ENCODE data around the gene PEX14.
"Not testable (repeated sequence)": the region's sequence is repeated elsewhere in the genome, so short reads cannot be mapped to it uniquely, and the experiment has no call there.

The PEX14 gene

DNA sequence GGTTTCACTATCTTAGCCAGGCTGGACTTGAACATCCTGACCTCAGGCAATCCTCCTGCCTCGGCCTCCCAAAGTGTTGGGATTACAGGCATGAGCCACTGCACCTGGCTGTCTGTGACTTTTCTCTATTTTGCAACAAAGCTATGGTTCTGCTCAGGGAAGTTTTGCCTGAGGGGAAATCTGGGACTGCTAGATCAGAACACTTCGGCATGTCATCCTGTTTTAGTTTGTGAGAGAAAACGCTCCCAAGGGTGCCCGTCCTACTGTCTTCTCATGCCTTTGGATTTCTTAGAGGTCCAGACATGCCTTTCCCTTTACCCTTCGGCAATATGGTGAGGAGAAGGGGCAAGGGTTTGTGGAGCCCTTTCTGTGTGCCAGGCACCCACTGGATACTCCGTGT, 30.5 kb upstream of the PEX14 start:
- H3K27me3 Mint-ChIP-seq = no peaks in the 10 kb centered on the region
- H3K36me3 Mint-ChIP-seq = peaks cover 7% of the 10 kb centered on the region
- H3K27ac Mint-ChIP-seq = no peak overlapping the region
- no peaks in the 10 kb centered on the region for H3K9me3 Mint-ChIP-seq
- H3K4me1 Mint-ChIP-seq = no peaks in the 10 kb centered on the region
- no peak for ATAC-seq
- H3K4me3 Mint-ChIP-seq = no peak overlapping the region

DNA sequence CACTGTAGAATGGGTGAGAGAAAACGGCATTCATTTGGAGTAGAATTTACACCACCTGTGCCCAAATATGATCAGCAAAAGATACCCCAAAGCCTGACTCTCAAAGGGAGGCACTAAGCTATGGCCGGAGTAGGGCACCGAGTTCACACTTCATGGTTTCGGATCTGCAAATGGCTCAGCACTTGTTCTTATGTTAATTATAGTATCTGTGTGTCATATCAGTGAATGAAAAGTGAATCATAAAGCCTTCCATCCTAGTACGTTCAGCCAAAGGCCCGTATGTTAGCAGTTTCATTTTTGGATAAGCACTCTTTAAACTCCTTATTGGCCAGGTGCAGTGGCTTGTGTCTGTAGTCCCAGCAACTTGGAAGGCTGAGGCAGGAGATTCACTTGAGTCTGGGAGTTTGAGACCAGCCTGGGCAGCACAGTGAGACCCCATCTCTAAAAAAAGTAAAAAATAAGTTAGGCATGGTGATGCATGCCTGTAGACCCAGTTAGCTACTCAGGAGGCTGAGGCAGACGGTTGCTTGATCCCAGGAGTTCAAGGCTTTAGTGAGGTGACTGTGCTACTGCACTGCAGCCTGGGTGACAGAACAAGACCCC, 29.9 kb upstream of the PEX14 start:
- no peaks in the 10 kb centered on the region for H3K9me3 Mint-ChIP-seq
- peaks cover 7% of the 10 kb centered on the region for H3K36me3 Mint-ChIP-seq
- no peaks in the 10 kb centered on the region for H3K4me1 Mint-ChIP-seq
- no peaks in the 10 kb centered on the region for H3K27me3 Mint-ChIP-seq
- ATAC-seq = no peak
- H3K27ac Mint-ChIP-seq = no peak overlapping the region
- no peak overlapping the region for H3K4me3 Mint-ChIP-seq

DNA sequence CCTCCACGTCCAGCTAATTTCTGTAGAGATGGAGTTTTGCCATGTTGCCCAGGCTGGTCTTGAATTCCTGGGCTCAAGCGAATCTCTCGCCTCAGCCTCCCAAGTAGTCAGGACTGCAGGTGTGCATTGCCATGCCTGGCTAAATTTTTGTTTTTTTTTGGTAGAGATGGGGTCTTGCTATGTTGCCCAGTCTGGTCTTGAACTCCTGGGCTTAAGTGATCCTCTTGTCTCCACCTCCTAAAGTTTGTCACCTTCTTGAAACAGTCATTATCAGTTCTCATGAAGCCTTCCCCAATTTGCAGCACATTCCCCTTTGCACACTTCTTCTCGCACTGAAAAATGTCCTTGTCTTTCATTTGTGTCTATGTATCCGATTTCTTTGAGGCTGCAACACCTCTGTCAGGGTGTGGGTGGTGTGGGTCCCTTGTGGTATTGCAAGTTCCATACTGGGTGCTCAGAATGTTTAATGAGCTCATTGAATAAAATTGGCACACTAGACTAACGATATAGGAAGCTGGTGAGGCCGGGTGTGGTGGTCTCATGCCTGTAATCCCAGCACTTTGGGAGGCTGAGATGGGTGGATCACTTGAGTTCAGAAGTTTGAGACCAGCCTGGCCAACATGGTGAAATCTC, 27.8 kb upstream of the PEX14 start:
- Mint-ChIP-seq H3K4me1 (no peaks in the 10 kb centered on the region), H3K27ac (no peak overlapping the region), H3K9me3 (no peaks in the 10 kb centered on the region), H3K36me3 (peaks cover 7% of the 10 kb centered on the region), H3K27me3 (no peaks in the 10 kb centered on the region), H3K4me3 (no peak overlapping the region)
- ATAC-seq = no peak

DNA sequence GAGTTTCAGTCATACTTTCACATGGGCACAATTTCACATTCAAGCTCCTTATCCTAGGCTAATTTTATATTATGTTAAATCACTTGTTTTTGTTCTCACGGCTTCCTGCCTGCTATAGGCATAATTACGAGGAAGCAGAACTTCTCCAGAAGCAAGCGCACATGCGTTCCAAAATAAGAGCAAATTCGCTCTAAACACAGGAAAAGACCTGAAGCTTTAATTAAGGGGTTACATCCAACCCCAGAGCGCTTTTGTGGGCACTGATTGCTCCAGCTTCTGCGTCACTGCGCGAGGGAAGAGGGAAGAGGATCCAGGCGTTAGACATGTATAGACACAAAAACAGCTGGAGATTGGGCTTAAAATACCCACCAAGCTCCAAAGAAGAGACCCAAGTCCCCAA, 25.0 kb upstream of the PEX14 start, which contains the start of gene CORT:
CORT (plus strand) TSS at position 281 of the 400 bp plus-strand sequence. CDS start 193 bp downstream, outside the sequence.
- ATAC-seq = no peak
- H3K27ac Mint-ChIP-seq = no peak within 1 kb of the TSS
- H3K36me3 Mint-ChIP-seq = peaks cover 7% of the 10 kb centered on the region
- no peak within 1 kb of the TSS for H3K4me3 Mint-ChIP-seq
- H3K9me3 Mint-ChIP-seq = no peaks in the 10 kb centered on the region
- no peaks in the 10 kb centered on the region for H3K4me1 Mint-ChIP-seq
- no peaks in the 10 kb centered on the region for H3K27me3 Mint-ChIP-seq

DNA sequence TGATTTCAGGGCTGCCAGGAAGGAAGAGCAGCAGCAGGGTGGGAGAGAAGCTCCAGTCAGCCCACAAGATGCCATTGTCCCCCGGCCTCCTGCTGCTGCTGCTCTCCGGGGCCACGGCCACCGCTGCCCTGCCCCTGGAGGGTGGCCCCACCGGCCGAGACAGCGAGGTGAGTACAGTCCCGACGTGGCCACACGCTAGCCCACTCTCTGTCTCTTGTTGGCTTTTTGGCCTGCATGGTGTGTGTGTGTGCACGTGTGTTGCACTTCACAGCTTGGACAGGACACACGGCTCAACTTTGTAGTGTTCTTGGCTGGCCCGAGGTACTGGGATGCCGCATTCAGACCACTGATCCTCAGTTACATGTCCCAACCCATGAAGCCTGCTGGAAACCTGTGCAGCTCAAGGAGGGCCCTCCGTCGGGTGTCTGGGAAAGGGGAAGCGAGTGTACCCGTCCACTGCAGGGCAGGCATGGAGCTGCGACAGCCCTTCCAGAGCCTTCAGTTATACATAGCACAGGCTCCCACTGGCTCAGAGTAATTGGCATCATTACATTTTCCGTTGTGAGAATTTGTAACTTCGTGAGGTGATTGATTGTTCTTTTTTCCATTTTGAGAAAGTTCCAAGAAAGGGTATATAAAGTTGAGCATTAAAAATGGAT, 24.5 kb upstream of the PEX14 start:
- Mint-ChIP-seq H3K27ac (no peak overlapping the region), H3K4me1 (no peaks in the 10 kb centered on the region), H3K4me3 (no peak overlapping the region), H3K36me3 (peaks cover 7% of the 10 kb centered on the region), H3K27me3 (no peaks in the 10 kb centered on the region), H3K9me3 (no peaks in the 10 kb centered on the region)
- no peak for ATAC-seq

DNA sequence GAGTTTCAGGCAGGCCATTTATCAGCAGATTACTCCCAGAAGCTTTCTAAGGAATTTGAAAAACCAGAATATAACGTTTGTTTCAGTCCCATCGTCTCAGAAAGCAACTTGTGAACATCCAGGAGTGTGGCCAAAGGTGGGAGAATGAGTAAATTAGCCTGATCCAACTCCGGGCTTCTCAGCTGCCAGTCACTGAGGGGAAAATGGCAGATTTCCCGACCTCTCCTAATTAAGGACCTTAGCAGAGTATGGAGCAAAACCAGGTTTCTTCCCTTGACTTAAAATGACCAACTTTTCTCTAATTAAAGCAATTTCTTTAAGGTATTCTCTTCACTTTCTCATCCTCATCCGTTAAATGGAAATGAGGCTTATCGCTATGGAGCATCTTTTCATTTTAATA, 23.9 kb upstream of the PEX14 start:
- no peak for ATAC-seq

DNA sequence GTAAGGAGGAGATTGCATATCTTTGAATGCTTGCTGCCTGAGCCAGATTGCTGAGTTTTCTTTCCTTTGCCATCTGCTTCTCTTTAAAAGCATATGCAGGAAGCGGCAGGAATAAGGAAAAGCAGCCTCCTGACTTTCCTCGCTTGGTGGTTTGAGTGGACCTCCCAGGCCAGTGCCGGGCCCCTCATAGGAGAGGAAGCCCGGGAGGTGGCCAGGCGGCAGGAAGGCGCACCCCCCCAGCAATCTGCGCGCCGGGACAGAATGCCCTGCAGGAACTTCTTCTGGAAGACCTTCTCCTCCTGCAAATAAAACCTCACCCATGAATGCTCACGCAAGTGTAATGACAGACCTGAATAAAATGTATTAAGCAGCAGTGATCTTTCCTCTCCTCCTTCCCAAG, 23.5 kb upstream of the PEX14 start:
- ATAC-seq = no peak
- Mint-ChIP-seq H3K4me3 (no peak overlapping the region), H3K4me1 (no peaks in the 10 kb centered on the region), H3K27ac (no peak overlapping the region), H3K9me3 (no peaks in the 10 kb centered on the region), H3K36me3 (peaks cover 7% of the 10 kb centered on the region), H3K27me3 (no peaks in the 10 kb centered on the region)

More for the DNA sequence above, 23.9 kb upstream of the PEX14 start:
- Mint-ChIP-seq H3K36me3 (peaks cover 7% of the 10 kb centered on the region), H3K4me3 (no peak overlapping the region), H3K27ac (no peak overlapping the region), H3K9me3 (no peaks in the 10 kb centered on the region), H3K4me1 (no peaks in the 10 kb centered on the region), H3K27me3 (no peaks in the 10 kb centered on the region)

DNA sequence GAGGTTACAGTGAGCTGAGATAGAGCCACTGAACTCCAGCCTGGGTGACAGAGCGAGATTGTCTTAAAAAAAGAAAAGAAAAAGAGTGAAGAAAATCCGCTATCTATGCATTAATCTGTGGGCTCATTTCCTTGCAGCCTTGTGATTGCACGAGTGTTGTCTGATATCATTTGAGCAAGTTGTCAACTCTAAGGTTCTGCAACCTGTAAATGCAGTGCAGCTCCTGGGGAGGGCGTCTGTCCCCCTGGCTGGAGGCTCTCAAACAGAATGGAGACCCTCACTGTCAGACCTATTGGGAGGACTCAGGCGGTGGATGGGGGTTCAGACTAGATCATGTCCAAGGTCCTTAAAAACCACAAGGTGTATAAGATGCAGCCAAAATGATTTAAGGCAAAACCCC, 18.7 kb upstream of the PEX14 start:
- no peaks in the 10 kb centered on the region for H3K27me3 Mint-ChIP-seq
- no peak overlapping the region for H3K27ac Mint-ChIP-seq
- no peaks in the 10 kb centered on the region for H3K9me3 Mint-ChIP-seq
- no peak overlapping the region for H3K4me3 Mint-ChIP-seq
- ATAC-seq = no peak
- no peaks in the 10 kb centered on the region for H3K4me1 Mint-ChIP-seq
- H3K36me3 Mint-ChIP-seq = peaks cover 3% of the 10 kb centered on the region

DNA sequence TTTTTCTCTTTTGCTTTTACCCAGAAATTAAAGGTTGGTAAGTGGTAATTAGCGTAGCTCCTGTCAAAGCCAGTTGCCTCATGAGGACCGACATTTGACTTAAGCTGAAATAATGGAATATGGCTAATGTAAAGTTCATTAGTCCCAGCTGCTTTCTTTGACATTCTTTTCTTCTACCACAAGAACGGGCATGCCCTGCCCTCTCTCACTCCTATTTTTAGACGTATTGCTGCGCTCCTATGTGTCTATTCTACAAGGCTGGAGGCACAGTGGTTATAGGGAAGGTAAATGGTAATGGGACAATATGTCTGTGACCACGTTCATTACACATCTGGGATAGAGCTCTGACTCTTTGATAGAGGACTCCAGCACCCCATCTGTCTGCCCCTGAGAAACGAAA, 18.1 kb upstream of the PEX14 start:
- H3K4me3 Mint-ChIP-seq = no peak overlapping the region
- ATAC-seq = no peak
- peaks cover 9% of the 10 kb centered on the region for H3K36me3 Mint-ChIP-seq
- H3K9me3 Mint-ChIP-seq = no peaks in the 10 kb centered on the region
- H3K27ac Mint-ChIP-seq = no peak overlapping the region
- H3K4me1 Mint-ChIP-seq = no peaks in the 10 kb centered on the region
- H3K27me3 Mint-ChIP-seq = no peaks in the 10 kb centered on the region

DNA sequence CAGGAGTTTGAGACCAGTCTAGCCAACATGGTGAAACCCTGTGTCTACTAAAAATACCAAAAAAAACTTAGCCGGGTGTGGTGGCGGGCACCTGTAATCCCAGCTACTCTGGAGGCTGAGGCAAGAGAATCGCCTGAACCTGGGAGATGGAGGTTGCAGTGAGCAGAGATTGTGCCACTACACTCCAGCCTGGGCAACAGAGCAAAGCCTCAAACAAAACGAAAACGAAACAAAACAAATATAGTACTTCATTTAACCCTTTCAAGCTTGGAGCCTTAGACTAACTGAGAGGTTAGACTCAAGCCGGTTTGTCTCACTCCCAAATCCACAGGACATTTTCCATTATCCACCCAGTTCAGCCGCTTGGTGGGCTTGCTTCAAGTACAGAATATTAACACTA, 17.3 kb upstream of the PEX14 start:
- peaks cover 17% of the 10 kb centered on the region for H3K36me3 Mint-ChIP-seq
- not testable (repeated sequence) for H3K4me1 Mint-ChIP-seq, ATAC-seq, H3K4me3 Mint-ChIP-seq, H3K9me3 Mint-ChIP-seq, H3K27me3 Mint-ChIP-seq, H3K27ac Mint-ChIP-seq

DNA sequence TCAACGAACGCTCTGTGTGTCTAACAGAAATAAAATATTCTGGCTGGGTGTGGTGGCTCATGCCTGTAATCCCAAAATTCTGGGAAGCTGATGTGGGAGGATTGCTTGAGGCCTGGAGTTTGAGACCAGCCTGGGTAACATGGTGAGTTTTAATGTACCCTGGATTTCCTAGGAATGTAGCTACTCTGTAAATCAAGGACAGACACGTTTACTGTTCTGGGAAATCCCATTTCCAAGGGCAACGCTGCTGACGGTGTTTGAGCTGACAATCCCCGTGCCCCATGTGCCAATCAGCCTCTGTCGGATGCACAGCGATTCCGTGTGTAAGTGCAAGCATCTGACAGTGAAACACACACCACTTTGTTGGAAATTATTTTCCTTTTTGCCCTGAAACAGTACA, 16.9 kb upstream of the PEX14 start:
- no peak for ATAC-seq
- Mint-ChIP-seq H3K4me1 (no peaks in the 10 kb centered on the region), H3K4me3 (no peak overlapping the region), H3K27me3 (no peaks in the 10 kb centered on the region), H3K9me3 (no peaks in the 10 kb centered on the region), H3K36me3 (peaks cover 21% of the 10 kb centered on the region), H3K27ac (no peak overlapping the region)

DNA sequence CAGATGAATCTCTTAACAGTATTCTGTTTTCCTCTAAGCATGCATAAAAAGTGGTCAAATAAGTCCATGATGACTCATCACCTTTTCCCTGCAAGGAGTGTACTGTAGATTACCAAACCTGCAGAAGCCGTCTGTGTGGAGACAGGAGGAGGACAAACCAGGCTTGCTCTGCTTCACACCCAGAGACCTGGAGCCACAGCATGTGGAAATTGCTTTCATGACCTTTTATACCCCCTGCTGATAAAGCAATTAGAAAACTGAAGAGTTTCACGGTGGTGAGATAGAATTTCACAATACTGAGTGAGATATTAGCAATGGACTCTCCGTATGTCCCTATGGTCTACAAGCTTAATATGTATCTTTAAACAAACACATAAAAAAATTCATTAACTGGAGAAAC, 15.6 kb upstream of the PEX14 start:
- no peaks in the 10 kb centered on the region for H3K9me3 Mint-ChIP-seq
- H3K36me3 Mint-ChIP-seq = peaks cover 31% of the 10 kb centered on the region
- H3K4me1 Mint-ChIP-seq = no peaks in the 10 kb centered on the region
- ATAC-seq = no peak
- H3K27me3 Mint-ChIP-seq = no peaks in the 10 kb centered on the region
- no peak overlapping the region for H3K4me3 Mint-ChIP-seq
- no peak overlapping the region for H3K27ac Mint-ChIP-seq

DNA sequence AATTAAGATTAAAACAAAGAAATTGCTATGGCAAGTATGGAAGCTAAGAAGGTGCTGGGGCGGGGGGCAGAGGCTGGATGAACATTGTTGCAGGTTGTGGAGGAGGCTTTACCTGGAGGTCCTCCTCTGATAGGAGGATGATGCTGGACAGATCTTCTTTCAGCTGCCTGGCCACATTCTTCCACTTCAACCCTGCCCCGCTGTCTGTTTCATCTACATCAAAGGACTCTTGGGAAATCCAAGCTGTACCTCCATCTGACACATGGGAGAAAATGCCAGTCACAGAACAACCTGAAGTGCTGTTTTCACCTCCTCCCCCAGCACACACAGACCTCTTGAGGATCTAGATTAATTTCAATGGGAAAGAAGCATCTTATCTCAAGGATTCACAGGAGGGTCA, 7.7 kb upstream of the PEX14 start:
- ATAC-seq = no peak
- H3K27me3 Mint-ChIP-seq = no peaks in the 10 kb centered on the region
- H3K4me1 Mint-ChIP-seq = peaks cover 19% of the 10 kb centered on the region
- H3K9me3 Mint-ChIP-seq = no peaks in the 10 kb centered on the region
- H3K27ac Mint-ChIP-seq = no peak overlapping the region
- H3K36me3 Mint-ChIP-seq = peaks cover 32% of the 10 kb centered on the region
- no peak overlapping the region for H3K4me3 Mint-ChIP-seq

DNA sequence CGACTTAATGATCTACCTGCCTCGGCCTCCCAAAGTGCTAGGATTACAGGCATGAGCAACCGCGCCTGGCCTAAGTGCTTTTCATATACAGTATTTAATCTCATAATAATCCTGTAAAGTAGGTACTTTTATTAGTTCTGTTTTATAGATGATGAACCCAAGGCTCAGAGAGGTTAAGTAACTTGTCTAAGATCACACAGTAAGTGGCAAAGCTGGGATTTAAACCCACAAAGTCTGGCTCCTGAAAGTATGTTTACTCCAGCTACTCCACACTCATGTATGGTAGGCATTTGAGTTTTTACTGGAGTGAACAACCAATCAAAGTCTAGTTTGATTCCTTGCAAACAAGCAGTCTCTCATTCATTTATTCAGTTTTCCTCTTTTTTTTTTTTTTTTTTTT, 4.7 kb upstream of the PEX14 start:
- no peak overlapping the region for H3K4me3 Mint-ChIP-seq
- H3K27me3 Mint-ChIP-seq = no peaks in the 10 kb centered on the region
- peaks cover 41% of the 10 kb centered on the region for H3K4me1 Mint-ChIP-seq
- H3K27ac Mint-ChIP-seq = no peak overlapping the region
- H3K9me3 Mint-ChIP-seq = peaks cover 2% of the 10 kb centered on the region
- ATAC-seq = no peak
- H3K36me3 Mint-ChIP-seq = peaks cover 15% of the 10 kb centered on the region

DNA sequence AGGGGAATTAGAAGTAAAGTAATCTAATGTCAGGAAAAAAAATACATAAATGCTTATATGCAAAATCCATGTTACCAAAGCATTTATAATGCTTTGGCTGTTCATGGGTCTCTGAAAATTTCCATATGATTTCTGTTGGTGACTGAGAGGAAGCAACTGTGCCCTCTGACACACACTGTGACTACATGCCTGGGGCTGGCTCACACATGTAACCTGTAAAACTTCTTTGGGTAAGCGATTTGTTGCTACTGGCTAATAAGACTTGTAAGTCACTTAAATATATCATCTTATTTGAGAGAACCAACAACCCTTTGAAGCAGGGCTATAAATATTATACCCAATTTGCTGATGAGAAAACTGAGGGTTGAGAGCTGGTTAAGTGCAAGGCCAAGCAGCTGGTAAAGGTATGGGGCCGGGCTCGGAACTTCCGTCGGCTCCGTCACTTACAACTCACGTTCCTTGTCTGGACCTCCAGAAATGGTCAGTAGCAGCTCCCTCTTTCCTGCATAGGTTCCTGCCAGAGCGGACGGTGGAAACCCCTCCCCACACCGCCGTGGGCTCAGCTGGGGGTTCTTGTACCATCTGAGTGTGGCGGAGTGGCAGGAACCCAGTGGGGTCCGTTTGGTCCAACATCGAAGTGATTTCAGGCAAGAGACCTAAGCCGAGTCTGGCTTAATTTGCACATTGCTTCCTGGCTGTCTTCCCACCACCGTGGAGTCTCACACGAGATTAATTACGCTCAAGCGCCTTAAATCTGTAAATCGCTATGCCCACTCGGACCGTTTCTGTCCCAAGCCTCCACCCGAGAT, 3.1 kb upstream of the PEX14 start:
- Mint-ChIP-seq H3K4me1 (peaks cover 55% of the 10 kb centered on the region), H3K4me3 (peak overlapping the region; percentile 98), H3K27ac (peak overlapping the region; percentile 96), H3K36me3 (peaks cover 15% of the 10 kb centered on the region), H3K9me3 (peaks cover 2% of the 10 kb centered on the region), H3K27me3 (no peaks in the 10 kb centered on the region)
- ATAC-seq = peak; percentile 1

Measured in stimulated activated memory B cell treated with anti-CD40 and anti-IgM and Interleukin-4, amounts not matched to agents 10 μg/mL and 1 μg/mL and 100 μg/mL, for 72 hours (primary cell).